H9 (cell line): Measurements from ENCODE around the gene ROBO4. TPM values are rescaled to one million over a fixed set of nuclear protein-coding genes. Genes with fewer than 3 reads are reported as not detected.

Experiments
- DNase-seq: peaks from one replicate; pipeline ENCODE4 v3.0.0-alpha.2; 2017
- H2AFZ ChIP-seq: one replicate; pipeline ENCODE4 v1.6.1; 2013; ENCODE audit warnings: mild to moderate bottlenecking, low read length, control low read depth, moderate library complexity
- H2AK5ac ChIP-seq: 2 replicates; pipeline ENCODE4 v1.6.1; 2013; ENCODE audit warnings: low read length, control low read depth, mixed read lengths; ENCODE audit not compliant: insufficient read length
- H2BK120ac ChIP-seq: one replicate; pipeline ENCODE4 v1.6.1; 2013; ENCODE audit warnings: low read depth, mild to moderate bottlenecking, low read length, control low read depth, inconsistent platforms; ENCODE audit not compliant: poor library complexity, severe bottlenecking
- H2BK12ac ChIP-seq: 2 replicates; pipeline ENCODE4 v1.6.1; 2013; ENCODE audit warnings: low read length, control low read depth, mixed read lengths, low read depth; ENCODE audit not compliant: insufficient read length
- H2BK15ac ChIP-seq: 2 replicates; pipeline ENCODE4 v1.6.1; 2013; ENCODE audit warnings: low read depth, low read length, control low read depth
- H2BK20ac ChIP-seq: one replicate; pipeline ENCODE4 v1.6.1; 2013; ENCODE audit warnings: low read depth, mild to moderate bottlenecking, low read length, control low read depth, inconsistent platforms; ENCODE audit not compliant: poor library complexity, severe bottlenecking
- H2BK5ac ChIP-seq: 2 replicates; pipeline ENCODE4 v1.6.1; 2013; ENCODE audit warnings: low read length, control low read depth, mixed read lengths; ENCODE audit not compliant: insufficient read length
- H3K14ac ChIP-seq: 2 replicates; pipeline ENCODE4 v1.6.1; 2013; ENCODE audit warnings: low read length, control low read depth; ENCODE audit not compliant: insufficient read depth
- H3K18ac ChIP-seq: 2 replicates; pipeline ENCODE4 v1.6.1; 2013; ENCODE audit warnings: low read depth, mild to moderate bottlenecking, mixed read lengths, low read length, control low read depth; ENCODE audit not compliant: insufficient read length
- H3K23ac ChIP-seq: 2 replicates; pipeline ENCODE4 v1.6.1; 2013; ENCODE audit warnings: low read length, control low read depth, mixed read lengths, low read depth; ENCODE audit not compliant: insufficient read length
- H3K23me2 ChIP-seq: 2 replicates; pipeline ENCODE4 v1.6.1; 2013; ENCODE audit warnings: low read depth, mild to moderate bottlenecking, mixed read lengths, low read length, control low read depth; ENCODE audit not compliant: insufficient read length, poor library complexity, severe bottlenecking
- H3K27ac ChIP-seq: 2 replicates; pipeline ENCODE4 v1.5.1; 2013; ENCODE audit warnings: low read length, control low read depth, mixed read lengths, low read depth; ENCODE audit not compliant: insufficient read length
- H3K27me3 ChIP-seq: 2 replicates; pipeline ENCODE4 v1.6.1; 2013; ENCODE audit warnings: low read length, control low read depth, inconsistent platforms; ENCODE audit not compliant: insufficient read depth
- H3K4ac ChIP-seq: 2 replicates; pipeline ENCODE4 v1.6.1; 2013; ENCODE audit warnings: low read depth, mild to moderate bottlenecking, control low read depth, inconsistent platforms, low read length, moderate library complexity
- H3K4me1 ChIP-seq: 2 replicates; pipeline ENCODE4 v1.6.1; 2013; ENCODE audit warnings: low read length, control low read depth, inconsistent platforms; ENCODE audit not compliant: insufficient read depth
- H3K4me2 ChIP-seq: 2 replicates; pipeline ENCODE4 v1.6.1; 2013; ENCODE audit warnings: low read length, control low read depth, mixed read lengths; ENCODE audit not compliant: insufficient read length, insufficient read depth
- H3K56ac ChIP-seq: 2 replicates; pipeline ENCODE4 v1.6.1; 2013; ENCODE audit warnings: low read depth, mild to moderate bottlenecking, mixed read lengths, low read length, control low read depth; ENCODE audit not compliant: insufficient read length
- H3K79me1 ChIP-seq: 2 replicates; pipeline ENCODE4 v1.6.1; 2013; ENCODE audit warnings: low read depth, mild to moderate bottlenecking, moderate library complexity, low read length, control low read depth, inconsistent platforms; ENCODE audit not compliant: insufficient read depth, poor library complexity, severe bottlenecking
- H3K79me2 ChIP-seq: 2 replicates; pipeline ENCODE4 v1.6.1; 2013; ENCODE audit warnings: low read length, control low read depth, inconsistent platforms; ENCODE audit not compliant: insufficient read depth
- H3K9ac ChIP-seq: 2 replicates; pipeline ENCODE4 v1.6.1; 2013; ENCODE audit warnings: low read length, control low read depth, mixed read lengths; ENCODE audit not compliant: insufficient read length; ENCODE audit errors: extremely low read depth
- H3K9me3 ChIP-seq: one replicate; pipeline ENCODE4 v1.6.1; 2013; ENCODE audit warnings: low read depth, low read length, inconsistent platforms; ENCODE audit not compliant: control insufficient read depth
- H3T11ph ChIP-seq: one replicate; pipeline ENCODE4 v1.6.1; 2013; ENCODE audit warnings: mild to moderate bottlenecking, low read length, control low read depth, inconsistent platforms
- H4K20me1 ChIP-seq: one replicate; pipeline ENCODE4 v1.6.1; 2013; ENCODE audit not compliant: control insufficient read depth, insufficient read length, insufficient read depth
- H4K5ac ChIP-seq: 2 replicates; pipeline ENCODE4 v1.6.1; 2013; ENCODE audit warnings: low read depth, mild to moderate bottlenecking, mixed read lengths, low read length, control low read depth; ENCODE audit not compliant: insufficient read length
- H4K8ac ChIP-seq: replicated peaks from 2 replicates; pipeline ENCODE4 v1.6.1; 2013; ENCODE audit warnings: low read length, control low read depth, mixed read lengths, low read depth; ENCODE audit not compliant: insufficient read length
- H4K91ac ChIP-seq: 2 replicates; pipeline ENCODE4 v1.6.1; 2013; ENCODE audit warnings: low read depth, mild to moderate bottlenecking, moderate library complexity, mixed read lengths, low read length, control low read depth; ENCODE audit not compliant: insufficient read length
- H3K27ac Mint-ChIP-seq, 3 experiments: 2 replicates in 2 of 3; 3 replicates in 1 of 3; pipeline ENCODE4 v1.8.0; 2020 to 2021; ENCODE audit warnings: mixed read lengths in 3 of 3, mild to moderate bottlenecking in 1 of 3, moderate library complexity in 1 of 3
- H3K27me3 Mint-ChIP-seq: 2 replicates; pipeline ENCODE4 v1.8.0; 2021; ENCODE audit warnings: low read depth, mild to moderate bottlenecking, moderate library complexity, mixed read lengths
- H3K36me3 Mint-ChIP-seq, 3 experiments: 2 replicates in 2 of 3; 3 replicates in 1 of 3; pipeline ENCODE4 v1.8.0; 2020 to 2021; ENCODE audit warnings: low read depth in 3 of 3, mixed read lengths in 3 of 3; ENCODE audit not compliant: insufficient read depth in 1 of 3
- H3K4me1 Mint-ChIP-seq, 2 experiments: 2 replicates each; pipeline ENCODE4 v1.8.0; 2020; ENCODE audit warnings: mixed read lengths in 2 of 2
- H3K4me3 Mint-ChIP-seq, 2 experiments: 2 replicates in 1 of 2; 3 replicates in 1 of 2; pipeline ENCODE4 v1.8.0; 2020 to 2021; ENCODE audit warnings: mild to moderate bottlenecking in 2 of 2, mixed read lengths in 2 of 2, moderate library complexity in 1 of 2
- H3K9me3 Mint-ChIP-seq, 2 experiments: 2 replicates in 1 of 2; 3 replicates in 1 of 2; pipeline ENCODE4 v1.8.0; 2020; ENCODE audit warnings: mild to moderate bottlenecking in 2 of 2, mixed read lengths in 2 of 2, moderate library complexity in 1 of 2
- CTCF ChIP-seq: fragments of 200-600 bp; sonication (generic); conservative IDR thresholded peaks from 3 replicates; pipeline ENCODE4 v1.8.0; 2021; ENCODE audit warnings: antibody characterized with exemption, mild to moderate bottlenecking
- WGBS: extraction: QIAGEN DNeasy Blood & Tissue Kit; methylation state at CpG from one replicate; pipeline ENCODE4 v1.1.7; 2013; ENCODE audit warnings: missing lambda C conversion rate, low lambda C conversion rate, mixed read lengths; ENCODE audit not compliant: insufficient read length; ENCODE audit errors: extremely low coverage; 5-methylcytosine and 5-hydroxymethylcytosine counted together
- total RNA-seq: library from RNA; stranded (reverse); gene quantifications from 2 replicates; pipeline ENCODE4 v1.2.1, GENCODE V29; 2021

Gene ROBO4
- total RNA-seq, 1 experiment from 2014 or later = not detected

DNA sequence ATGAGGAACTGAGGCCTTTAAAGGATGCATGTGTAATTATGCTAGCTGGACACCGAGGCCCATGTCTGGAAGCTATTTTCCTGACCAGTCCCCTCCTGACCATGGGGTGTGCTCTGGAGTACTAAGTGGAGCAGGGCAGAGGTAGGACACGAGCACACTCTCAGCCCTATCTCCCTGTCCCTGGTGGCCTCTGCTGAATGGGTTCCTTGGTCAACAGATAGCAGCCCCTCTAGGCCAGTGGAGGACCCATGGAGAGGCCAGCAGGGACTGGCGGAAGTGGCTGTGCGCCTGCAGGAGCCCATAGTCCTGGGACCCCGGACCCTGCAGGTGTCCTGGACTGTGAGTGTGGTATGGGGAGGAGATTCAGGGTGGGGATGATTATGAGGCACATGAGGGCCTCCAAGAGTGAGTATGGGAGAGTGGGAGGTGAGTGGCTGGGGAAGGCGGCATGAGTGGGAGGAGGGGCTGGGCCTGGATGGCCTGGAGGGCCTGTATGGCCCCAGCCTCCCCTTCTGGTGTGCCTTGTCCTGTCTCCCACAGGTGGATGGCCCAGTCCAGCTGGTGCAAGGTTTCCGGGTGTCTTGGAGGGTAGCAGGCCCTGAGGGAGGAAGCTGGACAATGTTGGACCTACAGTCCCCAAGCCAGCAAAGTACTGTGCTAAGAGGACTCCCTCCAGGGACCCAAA lies 23.0 kb downstream of the ROBO4 start:
- Histone ChIP-seq H3K79me1 (no peaks in the 10 kb centered on the region), H3K27me3 (peaks cover 30% of the 10 kb centered on the region), H3K4me2 (no peak overlapping the region), H2AFZ (no peak overlapping the region), H3K27ac (no peak overlapping the region), H3K9ac (no peak overlapping the region), H3K23ac (no peak overlapping the region), H3K4ac (no peak overlapping the region), H4K20me1 (no peaks in the 10 kb centered on the region), H3K14ac (no peak overlapping the region), H3K23me2 (peaks cover 6% of the 10 kb centered on the region), H2BK5ac (no peak overlapping the region), H2BK12ac (no peak overlapping the region), H3T11ph (no peak overlapping the region), H2BK120ac (no peak overlapping the region), H2BK15ac (no peak overlapping the region), H3K9me3 (no peaks in the 10 kb centered on the region), H2BK20ac (no peak overlapping the region), H4K5ac (no peak overlapping the region), H3K4me1 (no peaks in the 10 kb centered on the region), H2AK5ac (no peak overlapping the region), H3K56ac (no peak overlapping the region), H3K79me2 (no peaks in the 10 kb centered on the region), H3K18ac (no peak overlapping the region), H4K8ac (no peak overlapping the region), H4K91ac (no peak overlapping the region)
- H3K27ac Mint-ChIP-seq = no peak overlapping the region
- H3K4me3 Mint-ChIP-seq = no peak overlapping the region; a peak in 1 of 5 replicates
- H3K9me3 Mint-ChIP-seq = peaks cover 0 to 3% of the 10 kb centered on the region in 2 experiments; a peak in 1 of 5 replicates
- WGBS = no CpG with 5 or more reads among the region's 7 CpGs
- DNase-seq = no peak
- TF ChIP-seq CTCF = no peak
- peaks cover 20 to 28% of the 10 kb centered on the region in 2 experiments for H3K4me1 Mint-ChIP-seq
- H3K36me3 Mint-ChIP-seq = no peaks in the 10 kb centered on the region; a peak in 2 of 7 replicates
- H3K27me3 Mint-ChIP-seq = peaks cover 65% of the 10 kb centered on the region
